ENCODE measurements around the gene LPCAT4. TPM values are rescaled to one million over a fixed set of nuclear protein-coding genes. Genes with fewer than 3 reads are reported as not detected.

The LPCAT4 gene
- total and polyA plus RNA-seq, 5 donors from 2014 or later, result 13.2 to 83.2 (median 15.1) TPM

DNA sequence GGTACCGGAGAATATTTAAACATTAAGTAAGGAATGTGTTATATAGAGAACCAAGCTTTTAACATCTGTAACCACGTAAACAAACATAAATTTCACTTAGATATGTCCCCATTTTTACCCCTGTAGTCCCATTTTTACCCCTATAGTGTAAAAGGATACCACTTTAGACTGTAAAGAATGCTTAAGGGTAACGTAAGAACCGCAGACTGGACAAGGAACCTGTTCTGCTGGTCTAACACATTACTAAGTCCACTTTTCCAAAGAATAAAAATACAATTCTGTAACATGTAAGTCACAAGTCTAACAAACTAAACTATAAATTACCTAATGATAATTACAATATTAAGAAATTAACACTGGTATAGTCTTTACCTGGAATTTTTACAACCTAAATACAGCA, 32.3 kb downstream of the LPCAT4 start:
- H3K4me1 Mint-ChIP-seq, result peaks cover 23 to 67% (median 39%) of the 10 kb centered on the region in 4 donors
- H3K4me1 ChIP-seq (ENCODE audit: control insufficient read depth, insufficient read depth, low read length, poor library complexity, severe bottlenecking), result peaks cover 80% of the 10 kb centered on the region
- no peaks in the 10 kb centered on the region for H3K27me3 ChIP-seq (ENCODE audit: control insufficient read depth, insufficient read depth, low read length)
- H3K4me3 ChIP-seq (ENCODE audit: low read depth, low read length), result peak overlapping the region; percentile 97
- H3K36me3 Mint-ChIP-seq, result peaks cover 4% of the 10 kb centered on the region
- peak overlapping the region; percentile 87 for H3K27ac ChIP-seq (ENCODE audit: insufficient read depth, low read length, poor library complexity, severe bottlenecking)
- no peaks in the 10 kb centered on the region for H3K9me3 ChIP-seq (ENCODE audit: control insufficient read depth in 2 of 2, low read length in 2 of 2)
- no peak for ATAC-seq (ENCODE audit: low read depth in 2 of 2)
- peak overlapping the region; percentile 96 to 99 (median 99) for H3K27ac Mint-ChIP-seq
- no peak for DNase-seq
- H3K4me3 Mint-ChIP-seq, result peak overlapping the region in 3 of 4 donors; percentile 99
- H3K9me3 Mint-ChIP-seq, result peaks cover 0 to 2% (median 0%) of the 10 kb centered on the region in 7 donors
- H3K27me3 Mint-ChIP-seq, result no peaks in the 10 kb centered on the region
- H3K36me3 ChIP-seq (ENCODE audit: control insufficient read depth, insufficient read depth, low read length), result peaks cover 2% of the 10 kb centered on the region

DNA sequence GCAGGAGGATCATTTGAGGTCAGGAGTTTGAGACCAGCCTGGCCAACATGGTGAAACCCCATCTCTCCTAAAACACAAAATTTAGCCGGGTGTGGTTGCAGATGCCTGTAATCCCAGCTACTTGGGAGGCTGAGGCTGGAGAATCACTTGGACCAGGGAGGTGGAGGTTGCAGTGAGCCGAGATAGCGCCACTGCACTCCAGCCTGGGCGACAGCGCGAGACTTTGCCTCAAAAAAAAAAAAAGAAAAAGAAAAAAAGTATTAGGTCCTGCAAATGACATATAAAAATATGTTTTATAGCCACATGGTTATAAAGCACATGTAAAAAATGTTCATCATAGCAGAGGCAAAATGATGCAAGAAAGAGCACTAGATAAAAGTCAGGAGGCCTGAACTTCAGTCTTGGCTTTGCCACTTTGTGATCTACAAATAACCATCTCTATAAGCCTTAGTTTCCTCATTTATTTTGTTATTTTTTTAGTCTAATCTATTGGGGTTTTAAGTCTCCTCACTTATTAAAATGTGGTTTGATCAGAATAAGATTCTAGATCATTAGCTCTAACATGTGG, 34.4 kb downstream of the LPCAT4 start:
- H3K27ac ChIP-seq (ENCODE audit: insufficient read depth, low read length, poor library complexity, severe bottlenecking), result peak overlapping the region; percentile 87
- DNase-seq (no peak), ATAC-seq (ENCODE audit: low read depth in 2 of 2) (no peak)
- H3K36me3 ChIP-seq (ENCODE audit: control insufficient read depth, insufficient read depth, low read length), result no peaks in the 10 kb centered on the region
- peaks cover 90% of the 10 kb centered on the region for H3K4me1 ChIP-seq (ENCODE audit: control insufficient read depth, insufficient read depth, low read length, poor library complexity, severe bottlenecking)
- peaks cover 0 to 2% (median 0%) of the 10 kb centered on the region in 7 donors for H3K9me3 Mint-ChIP-seq
- no peaks in the 10 kb centered on the region for H3K27me3 ChIP-seq (ENCODE audit: control insufficient read depth, insufficient read depth, low read length)
- H3K4me1 Mint-ChIP-seq, result peaks cover 38 to 80% (median 53%) of the 10 kb centered on the region in 4 donors
- H3K9me3 ChIP-seq (ENCODE audit: control insufficient read depth in 2 of 2, low read length in 2 of 2), result no peaks in the 10 kb centered on the region
- H3K27ac Mint-ChIP-seq, result peak overlapping the region; percentile 78 to 96 (median 89)
- H3K4me3 Mint-ChIP-seq, result peak overlapping the region in 3 of 4 donors; percentile 52 to 89 (median 79)
- peaks cover 4% of the 10 kb centered on the region for H3K36me3 Mint-ChIP-seq
- no peaks in the 10 kb centered on the region for H3K27me3 Mint-ChIP-seq
- H3K4me3 ChIP-seq (ENCODE audit: low read depth, low read length), result peak overlapping the region; percentile 69

DNA sequence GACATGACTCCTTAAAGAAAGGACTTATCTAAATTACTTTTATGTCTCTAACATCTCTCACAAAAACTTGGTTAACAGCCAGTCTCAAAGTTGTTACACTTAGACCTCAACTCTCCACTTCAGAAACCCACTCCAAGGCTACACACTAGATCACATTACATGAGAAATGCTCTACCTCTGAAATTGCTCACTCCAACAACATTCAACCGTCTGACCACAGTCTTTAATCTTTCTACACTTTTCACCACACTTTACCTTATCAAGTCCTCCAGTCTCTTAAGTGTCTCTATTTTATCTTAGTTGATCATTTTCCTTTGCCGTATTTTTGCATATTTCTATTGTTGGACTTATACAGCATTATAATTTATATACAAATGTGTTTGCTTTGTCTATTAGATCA, 35.2 kb downstream of the LPCAT4 start:
- H3K9me3 Mint-ChIP-seq, result no peaks in the 10 kb centered on the region
- no peaks in the 10 kb centered on the region for H3K36me3 ChIP-seq (ENCODE audit: control insufficient read depth, insufficient read depth, low read length)
- H3K36me3 Mint-ChIP-seq, result peaks cover 4% of the 10 kb centered on the region
- H3K4me1 Mint-ChIP-seq, result peaks cover 39 to 85% (median 56%) of the 10 kb centered on the region in 4 donors
- peak overlapping the region; percentile 87 for H3K27ac ChIP-seq (ENCODE audit: insufficient read depth, low read length, poor library complexity, severe bottlenecking)
- peak in 1 of 3 donors; percentile 53 for DNase-seq
- H3K27me3 Mint-ChIP-seq, result no peaks in the 10 kb centered on the region
- peak overlapping the region; percentile 69 for H3K4me3 ChIP-seq (ENCODE audit: low read depth, low read length)
- no peaks in the 10 kb centered on the region for H3K9me3 ChIP-seq (ENCODE audit: control insufficient read depth in 2 of 2, low read length in 2 of 2)
- no peaks in the 10 kb centered on the region for H3K27me3 ChIP-seq (ENCODE audit: control insufficient read depth, insufficient read depth, low read length)
- H3K4me1 ChIP-seq (ENCODE audit: control insufficient read depth, insufficient read depth, low read length, poor library complexity, severe bottlenecking), result peaks cover 98% of the 10 kb centered on the region
- H3K27ac Mint-ChIP-seq, result peak overlapping the region; percentile 78 to 96 (median 89)
- ATAC-seq (ENCODE audit: low read depth in 2 of 2), result peak; percentile 12 to 20
- peak overlapping the region in 3 of 4 donors; percentile 52 to 89 (median 79) for H3K4me3 Mint-ChIP-seq

DNA sequence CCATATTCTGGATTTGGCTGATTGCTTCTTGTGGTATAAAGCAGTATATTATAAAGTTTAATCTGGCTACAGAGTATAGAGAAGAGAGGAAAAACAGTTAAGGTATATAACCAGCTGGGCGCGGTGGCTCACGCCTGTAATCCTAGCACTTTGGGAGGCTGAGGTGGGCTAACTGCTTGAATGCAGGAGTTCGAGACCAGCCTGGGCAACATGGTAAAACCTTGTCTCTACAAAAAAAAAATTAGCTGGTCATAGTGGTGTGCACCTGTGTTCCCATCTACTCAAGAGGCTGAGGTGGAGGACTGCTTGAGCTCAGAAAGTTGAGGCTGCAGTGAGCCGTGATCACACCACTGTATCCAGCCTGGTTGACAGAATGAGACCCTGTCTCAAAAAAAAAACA, 36.7 kb downstream of the LPCAT4 start:
- ATAC-seq (ENCODE audit: low read depth in 2 of 2) (no peak), DNase-seq (no peak)
- H3K27me3 Mint-ChIP-seq, result no peaks in the 10 kb centered on the region
- Histone ChIP-seq H3K27me3 (ENCODE audit: control insufficient read depth, insufficient read depth, low read length) (no peaks in the 10 kb centered on the region), H3K4me3 (ENCODE audit: low read depth, low read length) (peak overlapping the region; percentile 75), H3K36me3 (ENCODE audit: control insufficient read depth, insufficient read depth, low read length) (no peaks in the 10 kb centered on the region), H3K4me1 (ENCODE audit: control insufficient read depth, insufficient read depth, low read length, poor library complexity, severe bottlenecking) (peaks cover 98% of the 10 kb centered on the region), H3K27ac (ENCODE audit: insufficient read depth, low read length, poor library complexity, severe bottlenecking) (peak overlapping the region; percentile 87), H3K9me3 (ENCODE audit: control insufficient read depth in 2 of 2, low read length in 2 of 2) (no peaks in the 10 kb centered on the region)
- H3K9me3 Mint-ChIP-seq, result no peaks in the 10 kb centered on the region
- peaks cover 4% of the 10 kb centered on the region for H3K36me3 Mint-ChIP-seq
- peak overlapping the region in 3 of 4 donors; percentile 48 to 89 (median 60) for H3K4me3 Mint-ChIP-seq
- H3K27ac Mint-ChIP-seq, result peak overlapping the region; percentile 89 to 96 (median 95)
- peaks cover 30 to 91% (median 60%) of the 10 kb centered on the region in 4 donors for H3K4me1 Mint-ChIP-seq

DNA sequence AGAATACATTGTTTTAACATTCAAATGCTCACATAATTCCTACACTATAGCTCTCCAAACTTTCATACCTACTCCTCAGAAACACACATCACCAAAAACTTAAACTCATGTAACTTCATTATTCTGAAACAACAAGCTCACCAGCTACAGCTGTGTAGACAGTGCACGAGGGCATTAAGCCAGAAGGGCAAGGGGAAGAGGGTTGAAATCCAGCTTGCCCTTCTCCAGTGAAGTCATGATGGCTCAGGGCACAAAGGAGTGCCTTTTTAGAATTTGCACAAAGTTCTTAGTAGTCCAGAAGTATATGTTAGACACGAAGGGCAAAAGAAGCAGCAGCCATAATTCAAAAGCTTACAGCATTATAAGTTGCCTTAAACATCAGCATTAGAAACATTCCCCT, 38.0 kb downstream of the LPCAT4 start:
- Histone ChIP-seq H3K27ac (ENCODE audit: insufficient read depth, low read length, poor library complexity, severe bottlenecking) (peak overlapping the region; percentile 87), H3K4me1 (ENCODE audit: control insufficient read depth, insufficient read depth, low read length, poor library complexity, severe bottlenecking) (peaks cover 98% of the 10 kb centered on the region), H3K36me3 (ENCODE audit: control insufficient read depth, insufficient read depth, low read length) (no peaks in the 10 kb centered on the region), H3K27me3 (ENCODE audit: control insufficient read depth, insufficient read depth, low read length) (no peaks in the 10 kb centered on the region), H3K4me3 (ENCODE audit: low read depth, low read length) (peak overlapping the region; percentile 75), H3K9me3 (ENCODE audit: control insufficient read depth in 2 of 2, low read length in 2 of 2) (no peaks in the 10 kb centered on the region)
- no peaks in the 10 kb centered on the region for H3K9me3 Mint-ChIP-seq
- no peak for DNase-seq
- peaks cover 33 to 91% (median 60%) of the 10 kb centered on the region in 4 donors for H3K4me1 Mint-ChIP-seq
- peak overlapping the region; percentile 89 to 95 (median 93) for H3K27ac Mint-ChIP-seq
- no peaks in the 10 kb centered on the region for H3K27me3 Mint-ChIP-seq
- ATAC-seq (ENCODE audit: low read depth in 2 of 2), result no peak
- peaks cover 4% of the 10 kb centered on the region for H3K36me3 Mint-ChIP-seq
- H3K4me3 Mint-ChIP-seq, result peak overlapping the region; percentile 59 to 92 (median 74)

DNA sequence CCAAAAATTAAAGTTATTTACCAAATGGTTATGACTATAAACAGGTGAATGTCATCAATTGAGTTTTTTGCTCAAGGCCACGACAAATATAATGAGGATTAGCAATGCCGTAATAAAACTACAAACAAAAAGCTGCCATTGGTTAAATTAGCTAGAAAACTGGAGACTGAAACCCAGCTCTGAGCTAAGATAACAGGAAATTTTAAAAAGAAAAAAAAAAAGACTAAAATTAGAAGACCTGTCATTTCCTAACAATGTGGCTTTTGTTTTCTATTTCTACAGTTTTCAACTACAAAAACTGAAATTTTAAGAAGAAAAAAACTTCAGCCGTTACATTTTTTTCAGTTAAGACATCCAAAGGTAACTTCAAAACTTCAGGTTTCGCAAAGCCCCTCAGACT, 39.1 kb downstream of the LPCAT4 start:
- Mint-ChIP-seq H3K4me1 (peaks cover 35 to 92% (median 60%) of the 10 kb centered on the region in 4 donors), H3K27ac (peak overlapping the region; percentile 89 to 95 (median 89)), H3K4me3 (peak overlapping the region; percentile 76 to 92 (median 84)), H3K27me3 (no peaks in the 10 kb centered on the region), H3K36me3 (peaks cover 6% of the 10 kb centered on the region), H3K9me3 (no peaks in the 10 kb centered on the region)
- ATAC-seq (ENCODE audit: low read depth in 2 of 2) (peak in 1 of 2 donors; percentile 42), DNase-seq (peak in 2 of 3 donors; percentile 41 to 69)
- no peaks in the 10 kb centered on the region for H3K9me3 ChIP-seq (ENCODE audit: control insufficient read depth in 2 of 2, low read length in 2 of 2)
- peak overlapping the region; percentile 75 for H3K4me3 ChIP-seq (ENCODE audit: low read depth, low read length)
- H3K4me1 ChIP-seq (ENCODE audit: control insufficient read depth, insufficient read depth, low read length, poor library complexity, severe bottlenecking), result peaks cover 94% of the 10 kb centered on the region
- no peaks in the 10 kb centered on the region for H3K27me3 ChIP-seq (ENCODE audit: control insufficient read depth, insufficient read depth, low read length)
- H3K36me3 ChIP-seq (ENCODE audit: control insufficient read depth, insufficient read depth, low read length), result no peaks in the 10 kb centered on the region
- peak overlapping the region; percentile 87 for H3K27ac ChIP-seq (ENCODE audit: insufficient read depth, low read length, poor library complexity, severe bottlenecking)

DNA sequence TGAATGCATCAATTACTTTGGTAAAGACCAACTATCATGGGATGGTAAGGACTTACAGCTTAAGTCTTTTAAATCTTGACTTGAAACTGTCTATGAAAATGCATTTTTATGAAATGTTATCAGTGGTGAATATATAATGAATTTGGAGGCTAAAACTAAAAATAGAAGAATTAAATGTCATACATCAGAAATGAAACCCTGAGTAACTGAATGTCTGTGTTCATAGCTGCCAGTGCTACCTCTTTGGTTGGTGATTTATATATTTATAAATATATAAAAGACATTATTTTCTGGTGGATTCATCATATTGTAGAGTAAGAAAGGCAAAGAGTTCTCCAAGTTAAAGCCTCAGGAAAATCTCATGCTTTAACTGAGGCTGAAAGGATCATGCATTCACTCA, 41.6 kb downstream of the LPCAT4 start:
- Histone ChIP-seq H3K27ac (ENCODE audit: insufficient read depth, low read length, poor library complexity, severe bottlenecking) (peak overlapping the region; percentile 87), H3K4me3 (ENCODE audit: low read depth, low read length) (peak overlapping the region; percentile 66), H3K9me3 (ENCODE audit: control insufficient read depth in 2 of 2, low read length in 2 of 2) (no peaks in the 10 kb centered on the region), H3K4me1 (ENCODE audit: control insufficient read depth, insufficient read depth, low read length, poor library complexity, severe bottlenecking) (peaks cover 69% of the 10 kb centered on the region), H3K27me3 (ENCODE audit: control insufficient read depth, insufficient read depth, low read length) (no peaks in the 10 kb centered on the region), H3K36me3 (ENCODE audit: control insufficient read depth, insufficient read depth, low read length) (no peaks in the 10 kb centered on the region)
- ATAC-seq (ENCODE audit: low read depth in 2 of 2) (no peak), DNase-seq (no peak)
- H3K27ac Mint-ChIP-seq, result peak overlapping the region; percentile 65 to 91 (median 89)
- no peaks in the 10 kb centered on the region for H3K9me3 Mint-ChIP-seq
- H3K27me3 Mint-ChIP-seq, result no peaks in the 10 kb centered on the region
- H3K4me1 Mint-ChIP-seq, result peaks cover 34 to 88% (median 56%) of the 10 kb centered on the region in 4 donors
- peaks cover 16% of the 10 kb centered on the region for H3K36me3 Mint-ChIP-seq
- H3K4me3 Mint-ChIP-seq, result peak overlapping the region in 3 of 4 donors; percentile 39 to 81 (median 57)

DNA sequence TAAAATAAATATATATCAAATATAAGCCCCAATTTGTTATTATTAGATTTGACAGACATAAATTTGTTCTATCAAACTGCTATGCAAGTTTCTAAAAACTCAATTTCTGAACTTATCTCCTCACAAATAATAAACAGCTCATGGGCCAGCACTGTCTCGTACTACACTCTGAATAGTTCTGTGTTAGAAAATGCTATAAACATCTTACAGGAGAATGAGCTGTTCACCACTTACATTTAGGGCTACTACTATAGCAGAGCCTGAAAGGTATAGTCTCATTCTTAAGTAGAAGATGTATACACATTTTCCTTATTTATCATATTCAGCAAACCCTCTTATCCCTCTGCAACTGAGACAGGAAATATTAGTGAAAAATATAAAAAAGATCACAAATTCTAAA, 42.1 kb downstream of the LPCAT4 start:
- no peaks in the 10 kb centered on the region for H3K27me3 ChIP-seq (ENCODE audit: control insufficient read depth, insufficient read depth, low read length)
- Mint-ChIP-seq H3K9me3 (no peaks in the 10 kb centered on the region), H3K36me3 (peaks cover 17% of the 10 kb centered on the region), H3K27ac (peak overlapping the region; percentile 20 to 89 (median 65)), H3K4me1 (peaks cover 33 to 88% (median 56%) of the 10 kb centered on the region in 4 donors), H3K4me3 (peak overlapping the region; percentile 33 to 64 (median 60)), H3K27me3 (no peaks in the 10 kb centered on the region)
- no peaks in the 10 kb centered on the region for H3K36me3 ChIP-seq (ENCODE audit: control insufficient read depth, insufficient read depth, low read length)
- H3K9me3 ChIP-seq (ENCODE audit: control insufficient read depth in 2 of 2, low read length in 2 of 2), result no peaks in the 10 kb centered on the region
- H3K4me3 ChIP-seq (ENCODE audit: low read depth, low read length), result peak overlapping the region; percentile 66
- peaks cover 65% of the 10 kb centered on the region for H3K4me1 ChIP-seq (ENCODE audit: control insufficient read depth, insufficient read depth, low read length, poor library complexity, severe bottlenecking)
- ATAC-seq (ENCODE audit: low read depth in 2 of 2) (no peak), DNase-seq (no peak)
- H3K27ac ChIP-seq (ENCODE audit: insufficient read depth, low read length, poor library complexity, severe bottlenecking), result peak overlapping the region; percentile 87
